RWPE1 (cell line): Measurements from ENCODE around the gene WNT3A.
A peak's percentile ranks its signal among the peaks of the same experiment; 100 is the strongest.

Experiments used
- CTCF ChIA-PET: fragments of 350-600 bp; sonication (Branson Sonifier 250); formaldehyde crosslinking; extraction: SDS; loops from one replicate; lab custom pipeline; 2021; lab: Yijun Ruan, JAX
- POLR2A ChIA-PET: fragments of 400-600 bp; formaldehyde crosslinking; extraction: SDS; loops from one replicate; lab custom pipeline; 2020; ENCODE audit warnings: antibody characterized with exemption; ENCODE audit not compliant: low non-redundant PET; lab: Yijun Ruan, JAX
- DNase-seq: peaks from one replicate; pipeline ENCODE4 v3.0.0; 2012; ENCODE audit warnings: low spot score
- H3K27ac ChIP-seq: fragments of 450-650 bp; 2 replicates; pipeline ENCODE4 v1.5.1; 2017
- TF ChIP-seq, protein P1 (sequence below): fragments of 450-650 bp; conservative IDR thresholded peaks from 2 replicates; pipeline ENCODE4 v1.5.1; 2017; ENCODE audit warnings: low read depth, mild to moderate bottlenecking

WNT3A gene

GRCh38 chr1:228003461-228004330 lies 3.1 kb upstream of the WNT3A start:
- TF ChIP-seq, protein P1, sequence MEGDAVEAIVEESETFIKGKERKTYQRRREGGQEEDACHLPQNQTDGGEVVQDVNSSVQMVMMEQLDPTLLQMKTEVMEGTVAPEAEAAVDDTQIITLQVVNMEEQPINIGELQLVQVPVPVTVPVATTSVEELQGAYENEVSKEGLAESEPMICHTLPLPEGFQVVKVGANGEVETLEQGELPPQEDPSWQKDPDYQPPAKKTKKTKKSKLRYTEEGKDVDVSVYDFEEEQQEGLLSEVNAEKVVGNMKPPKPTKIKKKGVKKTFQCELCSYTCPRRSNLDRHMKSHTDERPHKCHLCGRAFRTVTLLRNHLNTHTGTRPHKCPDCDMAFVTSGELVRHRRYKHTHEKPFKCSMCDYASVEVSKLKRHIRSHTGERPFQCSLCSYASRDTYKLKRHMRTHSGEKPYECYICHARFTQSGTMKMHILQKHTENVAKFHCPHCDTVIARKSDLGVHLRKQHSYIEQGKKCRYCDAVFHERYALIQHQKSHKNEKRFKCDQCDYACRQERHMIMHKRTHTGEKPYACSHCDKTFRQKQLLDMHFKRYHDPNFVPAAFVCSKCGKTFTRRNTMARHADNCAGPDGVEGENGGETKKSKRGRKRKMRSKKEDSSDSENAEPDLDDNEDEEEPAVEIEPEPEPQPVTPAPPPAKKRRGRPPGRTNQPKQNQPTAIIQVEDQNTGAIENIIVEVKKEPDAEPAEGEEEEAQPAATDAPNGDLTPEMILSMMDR, result no peak
- DNase-seq, result no peak
- CTCF ChIA-PET, result interaction anchor here (0.6 to 2.8 kb wide), 9 partner anchors 11 to 132 kb away, joined by 3 to 15 read pairs (median 4); no protein-coding TSS in a partner anchor
- H3K27ac ChIP-seq, result no peak overlapping the region
- POLR2A ChIA-PET, result no interaction called here

GRCh38 chr1:228004331-228004855 lies 2.4 kb upstream of the WNT3A start:
- DNase-seq, result no peak
- no peak overlapping the region for H3K27ac ChIP-seq
- TF ChIP-seq, protein P1, result peak; percentile 65
- POLR2A ChIA-PET, result no interaction called here
- CTCF ChIA-PET, result interaction anchor here (0.6 to 2.8 kb wide), 11 partner anchors 11 to 206 kb away, joined by 3 to 15 read pairs (median 3); no protein-coding TSS in a partner anchor

- H3K27ac ChIP-seq, result no peak overlapping the region
- no peak for DNase-seq
- TF ChIP-seq, protein P1, result no peak
- CTCF ChIA-PET, result interaction anchor here (0.6 to 2.8 kb wide), 9 partner anchors 26 to 315 kb away, joined by 3 to 15 read pairs (median 3); no protein-coding TSS in a partner anchor
- POLR2A ChIA-PET, result no interaction called here
Measured at GRCh38 chr1:228004856-228005462, 1.8 kb upstream of the WNT3A start.

GRCh38 chr1:228005511-228006033 lies 1.2 kb upstream of the WNT3A start:
- DNase-seq, result no peak
- no peak overlapping the region for H3K27ac ChIP-seq
- TF ChIP-seq, protein P1, result no peak
- CTCF ChIA-PET, result interaction anchor here (0.6 to 2.8 kb wide), 4 partner anchors 56 to 315 kb away, joined by 3 to 15 read pairs (median 4); no protein-coding TSS in a partner anchor
- POLR2A ChIA-PET, result no interaction called here

DNA sequence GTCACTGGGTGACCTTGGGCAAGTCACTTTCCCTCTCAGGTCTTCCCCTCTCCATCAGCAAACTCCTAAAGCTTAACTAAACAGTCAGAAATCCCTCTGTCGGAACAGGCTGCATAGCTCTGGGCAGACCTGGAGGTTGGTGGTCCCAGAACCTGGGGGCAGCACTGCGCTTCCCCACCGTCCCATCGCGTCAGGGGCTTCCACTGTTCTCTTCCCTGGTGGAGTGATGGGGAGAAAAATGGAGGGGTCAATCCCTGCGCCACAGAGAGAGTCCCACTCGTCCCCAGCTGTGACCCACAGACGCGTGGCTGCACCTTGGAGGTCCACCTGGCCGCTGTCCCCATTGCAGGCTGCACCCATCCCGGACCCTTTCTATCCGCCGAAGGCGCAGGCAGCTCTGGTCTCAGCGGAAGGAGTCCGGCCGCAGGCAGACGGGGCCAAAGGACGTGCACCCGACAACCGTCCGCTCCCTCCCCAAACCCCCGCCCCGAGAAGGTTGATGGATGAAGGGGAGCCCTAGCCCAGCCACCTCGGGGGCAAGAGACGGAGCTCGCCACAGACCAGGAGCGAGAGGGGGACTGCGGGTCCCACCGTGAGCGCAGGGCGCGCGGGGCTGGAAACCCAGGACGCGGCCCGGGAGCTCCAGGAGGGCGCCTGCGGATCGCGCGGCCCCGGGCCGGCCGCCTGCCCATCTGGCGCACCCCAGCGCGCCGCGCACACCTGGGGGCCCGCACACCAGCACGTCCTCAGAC lies 588 bp upstream of the WNT3A start:
- TF ChIP-seq, protein P1, result no peak
- no peak overlapping the region for H3K27ac ChIP-seq
- ChIA-PET POLR2A (interaction anchor here (0.6 kb wide), 1 partner anchor 1068 kb away, joined by 3 read pairs; no protein-coding TSS in a partner anchor), CTCF (interaction anchor here (0.6 to 2.8 kb wide), 4 partner anchors 33 to 105 kb away, joined by 3 to 15 read pairs (median 4); no protein-coding TSS in a partner anchor)
- DNase-seq, result no peak
